ENCODE measurements around the gene RFT1. TPM values are rescaled to one million over a fixed set of nuclear protein-coding genes. Genes with fewer than 3 reads are reported as not detected.
"Not testable (repeated sequence)": the region's sequence is repeated elsewhere in the genome, so short reads cannot be mapped to it uniquely, and the experiment has no call there.

Gene RFT1
- total RNA-seq, 4 donors from 2014 or later = 14.4 to 17.7 (median 16.2) TPM

- no peak for DNase-seq
- Histone ChIP-seq H3K9me3 (no peaks in the 10 kb centered on the region), H3K27me3 (no peaks in the 10 kb centered on the region), H3K4me3 (replicated peaks in 1 of 3) (no peak overlapping the region), H3K36me3 (no peaks in the 10 kb centered on the region), H3K4me1 (peaks cover 6 to 7% of the 10 kb centered on the region in 2 donors), H3K27ac (no peak overlapping the region)
- TF ChIP-seq CTCF (IDR thresholded peaks at IDR 0.05) = no peak
- no peak for TF ChIP-seq POLR2A (IDR thresholded peaks at IDR 0.05)
- intact Hi-C loops (cut with DNase I) = no loop called here
- 81 to 84% methylated on average over 3 of the region's 3 CpGs for WGBS, 2 donors
Measured at GRCh38 chr3:53067567-53067966, 62.7 kb downstream of the RFT1 start.

DNA sequence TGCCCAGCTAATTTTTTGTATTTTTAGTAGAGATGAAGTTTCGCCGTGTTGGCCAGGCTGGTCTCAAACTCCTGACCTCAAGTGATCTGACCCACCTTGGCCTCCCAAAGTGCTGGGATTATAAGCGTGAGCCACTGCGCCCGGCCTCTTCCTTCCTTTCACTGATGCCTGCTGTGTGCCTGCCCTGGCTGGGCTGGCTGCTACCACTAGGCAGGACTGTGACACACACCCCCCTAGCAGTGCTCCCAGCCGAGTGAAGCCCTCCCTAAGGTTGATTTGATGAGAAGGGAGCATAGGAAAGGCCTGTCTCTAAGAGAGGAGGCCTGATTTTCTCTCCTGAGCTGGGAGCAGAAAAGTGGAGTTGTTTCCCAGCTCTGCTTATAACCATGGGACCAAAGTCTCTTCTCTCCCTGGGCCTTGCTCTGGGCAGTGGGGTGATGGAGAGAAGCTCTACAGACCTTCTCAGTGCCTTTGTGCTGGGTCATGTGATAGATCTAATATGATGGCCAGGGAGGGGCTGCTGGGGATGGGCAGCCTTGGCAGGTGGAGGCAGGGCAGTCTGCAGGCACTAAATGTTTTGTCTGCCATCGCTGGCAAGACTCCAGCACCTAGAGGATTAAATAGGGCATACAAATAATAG is 64.3 kb downstream of the RFT1 start:
- no peak for DNase-seq
- H3K27ac ChIP-seq = no peak overlapping the region
- no peak overlapping the region for H3K4me3 ChIP-seq (replicated peaks in 1 of 3)
- intact Hi-C loops (cut with DNase I) = no loop called here
- no peaks in the 10 kb centered on the region for H3K27me3 ChIP-seq
- TF ChIP-seq CTCF (IDR thresholded peaks at IDR 0.05) = no peak
- no peak for TF ChIP-seq POLR2A (IDR thresholded peaks at IDR 0.05)
- H3K4me1 ChIP-seq = no peaks in the 10 kb centered on the region
- H3K36me3 ChIP-seq = no peaks in the 10 kb centered on the region
- 82 to 86% methylated on average over 7 of the region's 7 CpGs for WGBS, 2 donors
- no peaks in the 10 kb centered on the region for H3K9me3 ChIP-seq

DNA sequence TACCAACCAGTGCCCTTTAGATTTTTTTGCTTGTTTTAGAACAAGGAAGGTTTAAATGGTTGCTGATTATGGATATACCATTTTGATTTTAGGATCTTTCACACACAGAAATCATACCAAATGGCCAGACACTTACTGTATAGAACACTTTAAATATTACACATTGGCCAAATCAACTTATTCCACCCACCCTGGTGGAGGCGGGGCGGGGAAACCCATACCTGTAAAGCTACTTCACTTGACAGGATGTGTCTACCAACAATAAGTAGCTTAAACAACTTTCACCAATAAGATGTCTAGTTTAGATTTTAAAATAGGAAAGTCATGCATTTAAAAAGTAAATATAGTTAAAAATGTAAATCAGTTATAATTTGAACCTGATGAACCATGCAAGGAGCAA is 67.3 kb downstream of the RFT1 start:
- no peak for DNase-seq
- TF ChIP-seq CTCF (IDR thresholded peaks at IDR 0.05) = no peak
- TF ChIP-seq POLR2A (IDR thresholded peaks at IDR 0.05) = no peak
- WGBS, 2 donors = 95 to 98% methylated on average over 2 of the region's 2 CpGs
- Histone ChIP-seq H3K4me3 (replicated peaks in 1 of 3) (no peak overlapping the region), H3K36me3 (no peaks in the 10 kb centered on the region), H3K27ac (no peak overlapping the region), H3K27me3 (no peaks in the 10 kb centered on the region), H3K4me1 (no peaks in the 10 kb centered on the region), H3K9me3 (no peaks in the 10 kb centered on the region)
- intact Hi-C loops (cut with DNase I) = no loop called here

DNA sequence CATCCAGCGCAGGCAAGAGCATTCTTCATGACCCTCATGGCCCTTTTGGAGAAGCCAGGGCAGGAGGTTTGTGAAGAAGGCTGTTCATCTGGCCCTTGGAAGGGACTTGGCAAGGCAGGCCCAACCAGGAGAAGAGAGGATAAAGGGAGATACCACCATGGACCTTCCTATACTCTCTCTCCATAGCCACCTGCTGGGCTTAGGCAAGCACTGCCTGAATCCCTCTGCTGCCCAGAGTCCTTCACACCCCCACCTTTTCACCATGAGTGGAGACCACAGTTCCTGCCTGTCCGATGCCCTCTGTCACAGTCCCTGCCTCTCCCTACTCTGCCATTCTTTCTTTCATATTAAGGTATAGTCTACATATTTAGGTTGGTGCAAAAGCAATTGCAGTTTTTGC is 73.8 kb downstream of the RFT1 start:
- 94 to 95% methylated on average over 2 of the region's 2 CpGs for WGBS, 2 donors
- DNase-seq = no peak
- intact Hi-C loops (cut with DNase I) = no loop called here

DNA sequence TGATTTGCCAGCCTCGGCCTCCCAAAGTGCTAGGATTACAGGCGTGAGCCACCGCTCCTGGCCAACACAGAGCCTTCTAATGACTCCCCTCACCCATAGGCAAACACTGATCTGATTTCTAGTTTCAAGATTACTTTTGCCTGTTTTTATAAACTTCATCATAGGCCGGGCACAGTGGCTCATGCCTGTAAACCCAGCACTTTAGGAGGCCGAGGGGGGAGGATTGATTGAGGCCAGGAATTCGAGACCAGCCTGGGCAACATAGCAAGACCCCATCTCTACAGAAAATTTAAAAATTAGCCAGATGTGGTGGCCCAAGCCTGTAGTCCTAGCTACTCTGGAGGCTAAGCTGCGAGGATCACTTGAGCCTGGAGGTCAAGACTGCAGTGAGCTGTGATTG is 76.0 kb downstream of the RFT1 start:
- H3K9me3 ChIP-seq; H3K36me3 ChIP-seq; H3K27ac ChIP-seq; intact Hi-C loops (cut with DNase I); H3K27me3 ChIP-seq; DNase-seq; H3K4me1 ChIP-seq; H3K4me3 ChIP-seq (replicated peaks in 1 of 3): not testable (repeated sequence)
- 90 to 95% methylated on average over 6 to 7 of the region's 7 CpGs for WGBS, 2 donors

More for the DNA sequence above, 73.8 kb downstream of the RFT1 start:
- TF ChIP-seq POLR2A (IDR thresholded peaks at IDR 0.05) (no peak), CTCF (IDR thresholded peaks at IDR 0.05) (peak in 2 of 6 experiments; percentile 8 to 13)
- Histone ChIP-seq H3K4me1 (no peaks in the 10 kb centered on the region), H3K4me3 (replicated peaks in 1 of 3) (no peak overlapping the region), H3K36me3 (no peaks in the 10 kb centered on the region), H3K9me3 (no peaks in the 10 kb centered on the region), H3K27ac (no peak overlapping the region), H3K27me3 (no peaks in the 10 kb centered on the region)
